GM18526 (cell line): Measurements from ENCODE around the gene EGFL7.

ENCODE experiments used
- POLR2A ChIP-seq: IDR thresholded peaks from 3 replicates; pipeline ENCODE4 v1.6.1; 2011; ENCODE audit not compliant: insufficient read length; ENCODE audit errors: extremely low read depth

Gene EGFL7

GRCh38 chr9:136681945-136682699 lies 19.4 kb downstream of the EGFL7 start:
- TF ChIP-seq POLR2A, result no peak

- no peak for TF ChIP-seq POLR2A
Measured at GRCh38 chr9:136682710-136683109, 20.0 kb downstream of the EGFL7 start.

GRCh38 chr9:136683173-136683745 lies 20.5 kb downstream of the EGFL7 start:
- TF ChIP-seq POLR2A, result no peak

- no peak for TF ChIP-seq POLR2A
Measured at GRCh38 chr9:136683755-136684154, 21.0 kb downstream of the EGFL7 start.

GRCh38 chr9:136684339-136684738 lies 21.6 kb downstream of the EGFL7 start:
- no peak for TF ChIP-seq POLR2A

- no peak for TF ChIP-seq POLR2A
Measured at GRCh38 chr9:136684799-136685198, 22.1 kb downstream of the EGFL7 start.

GRCh38 chr9:136685216-136685615 lies 22.5 kb downstream of the EGFL7 start:
- no peak for TF ChIP-seq POLR2A

GRCh38 chr9:136685790-136686533 lies 23.2 kb downstream of the EGFL7 start:
- TF ChIP-seq POLR2A, result no peak

- TF ChIP-seq POLR2A, result no peak
Measured at GRCh38 chr9:136686534-136686793, 23.7 kb downstream of the EGFL7 start.

GRCh38 chr9:136686794-136687711 lies 24.3 kb downstream of the EGFL7 start, which contains the start of gene AGPAT2:
AGPAT2 (minus strand) TSS chr9:136687457; CDS start chr9:136687357, 100 bp downstream.
- TF ChIP-seq POLR2A, result peak; percentile 51

- TF ChIP-seq POLR2A, result no peak
Measured at GRCh38 chr9:136687721-136688223, 25.1 kb downstream of the EGFL7 start.

GRCh38 chr9:136688274-136689107 lies 25.8 kb downstream of the EGFL7 start:
- no peak for TF ChIP-seq POLR2A

GRCh38 chr9:136689108-136689460 lies 26.4 kb downstream of the EGFL7 start:
- no peak for TF ChIP-seq POLR2A

GRCh38 chr9:136690104-136690805 lies 27.5 kb downstream of the EGFL7 start:
- TF ChIP-seq POLR2A, result no peak
